DMS53 (cell line): ENCODE measurements around the gene ZNF143.
A peak's percentile ranks its signal among the peaks of the same experiment; 100 is the strongest.

Experiments
- DNase-seq: peaks from one replicate; lab custom pipeline; 2025; lab: John Stamatoyannopoulos, UW

The ZNF143 gene

GRCh38 chr11:9575260-9576240, 114.7 kb downstream of the ZNF143 start:
- DNase-seq = peak; percentile 88

GRCh38 chr11:9576701-9577381, 116.0 kb downstream of the ZNF143 start:
- DNase-seq = no peak

- DNase-seq = peak; percentile 27
Observed at GRCh38 chr11:9577556-9577955, 116.7 kb downstream of the ZNF143 start.
